Stimulated activated CD4-positive, alpha-beta T cell treated with anti-CD3 and anti-CD28 coated beads, Interleukin-2, amount 100 ng/mL, for 24 hours (primary cell): ENCODE results near the gene LTBP1.

Experiments used
- DNase-seq, 2 donors: peaks; one replicate each; pipeline ENCODE4 v3.0.0-alpha.2; 2020

LTBP1 gene

DNA sequence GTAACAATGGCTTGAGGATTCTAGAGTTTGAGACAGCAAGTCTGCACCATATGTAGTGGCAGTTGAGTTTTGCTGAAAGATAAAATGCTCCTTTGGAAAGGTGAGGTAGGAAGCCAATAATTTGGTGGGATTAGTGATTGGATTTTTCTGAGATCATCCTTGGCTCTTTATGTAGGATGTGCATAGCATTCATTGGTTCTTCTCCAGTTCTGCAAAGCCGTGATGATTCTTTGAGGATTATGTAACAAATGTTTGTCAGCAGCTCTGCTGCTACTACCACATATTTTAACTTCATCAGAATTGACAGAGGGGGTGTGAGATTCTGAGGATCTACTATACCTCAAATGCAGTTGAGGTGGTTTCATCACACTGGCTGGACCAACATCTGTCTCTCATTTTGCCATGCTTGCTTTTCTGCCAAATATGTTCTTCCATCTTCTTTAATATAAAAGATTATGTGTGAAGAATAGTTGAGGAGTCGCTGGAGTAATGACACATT is 340.8 kb downstream of the LTBP1 start:
- DNase-seq, result no peak

DNA sequence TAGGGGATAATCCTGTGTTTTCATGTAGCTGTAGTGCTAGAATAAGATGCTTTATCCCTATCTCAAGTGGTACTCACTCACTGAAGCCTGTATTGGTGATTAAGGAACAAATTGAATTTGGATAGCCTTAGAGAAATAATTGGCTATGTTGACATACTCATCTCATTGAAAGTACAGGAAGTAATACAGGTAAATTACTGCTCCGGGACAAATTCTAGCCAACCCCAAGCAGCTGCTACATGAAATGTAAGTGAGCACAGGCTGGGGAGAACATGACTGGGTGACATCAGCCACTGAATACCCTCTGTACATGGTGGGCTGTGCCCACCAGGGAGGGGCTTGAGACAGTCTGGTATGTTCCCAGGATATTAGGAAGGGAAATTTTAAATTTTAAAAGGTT is 341.3 kb downstream of the LTBP1 start:
- no peak for DNase-seq

DNA sequence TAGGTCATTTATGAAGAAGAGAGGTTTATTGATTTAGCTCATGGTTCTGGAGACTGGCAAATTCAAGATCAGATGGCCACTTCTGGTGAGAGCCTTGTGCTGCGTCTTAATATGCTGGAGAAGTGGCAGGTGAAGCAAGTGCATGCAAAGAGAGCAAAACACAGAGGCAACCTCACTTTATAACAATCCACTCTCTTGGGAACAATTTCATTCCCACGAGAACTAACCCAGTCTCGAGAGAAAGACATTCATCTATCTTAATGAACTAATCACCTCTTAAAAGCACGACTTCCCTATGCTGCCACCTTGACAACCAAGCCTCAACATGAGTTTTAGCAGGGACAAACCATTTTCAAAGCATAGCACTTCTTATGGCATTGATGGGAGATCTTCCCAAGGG is 343.2 kb downstream of the LTBP1 start:
- no peak for DNase-seq

DNA sequence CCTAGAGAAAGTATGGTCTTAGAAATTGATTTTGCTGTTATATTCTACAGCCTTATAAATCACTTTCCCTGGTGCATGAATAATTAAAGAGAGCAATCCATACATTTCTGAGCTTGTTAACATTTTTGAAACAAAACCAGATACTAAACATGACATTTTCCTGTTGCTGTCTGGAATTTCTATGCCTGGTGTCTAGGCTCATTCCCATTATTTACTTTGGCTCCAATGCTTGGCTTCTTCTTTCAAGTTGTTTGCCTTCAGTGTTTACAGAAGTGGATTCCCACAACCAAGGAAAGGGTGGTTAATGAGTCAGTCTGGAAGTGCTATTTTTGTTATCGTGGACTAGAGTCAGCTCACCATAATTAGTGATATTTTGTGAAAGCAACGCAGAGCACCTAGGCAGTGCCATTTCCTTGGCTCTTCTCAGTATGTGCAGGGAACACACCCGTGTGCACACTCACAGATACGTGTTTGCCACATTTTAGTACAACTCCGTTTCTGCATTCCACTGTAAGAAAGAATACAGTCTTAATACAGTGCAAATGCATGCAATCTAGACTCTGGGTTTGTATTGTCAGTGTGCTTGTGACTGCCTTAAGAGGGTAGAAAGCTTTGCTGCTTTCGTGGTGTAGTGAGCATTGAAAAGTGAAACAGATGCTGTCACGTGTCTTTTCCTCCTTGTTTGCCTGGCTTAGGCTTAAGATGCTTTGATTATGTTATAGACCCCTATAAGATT is 344.7 kb downstream of the LTBP1 start:
- no peak for DNase-seq

DNA sequence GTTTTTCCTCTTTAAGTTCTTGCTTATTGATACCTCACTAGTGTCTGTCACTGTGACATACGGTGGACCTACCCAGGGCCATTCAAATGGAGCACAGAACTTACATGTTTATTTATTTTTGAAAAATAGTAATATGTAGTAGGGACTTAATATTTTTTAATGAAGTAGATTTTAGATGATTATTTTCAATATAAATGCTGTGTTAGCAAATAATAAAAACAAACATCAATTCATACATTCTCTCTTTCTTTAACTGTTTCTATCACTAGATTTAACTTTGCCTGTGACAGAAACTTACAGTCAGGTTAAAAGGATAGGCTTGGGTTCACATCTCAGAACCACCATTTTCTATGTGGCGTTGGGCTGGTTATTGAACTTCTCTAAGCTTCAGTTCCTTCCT is 345.3 kb downstream of the LTBP1 start:
- DNase-seq, result no peak

DNA sequence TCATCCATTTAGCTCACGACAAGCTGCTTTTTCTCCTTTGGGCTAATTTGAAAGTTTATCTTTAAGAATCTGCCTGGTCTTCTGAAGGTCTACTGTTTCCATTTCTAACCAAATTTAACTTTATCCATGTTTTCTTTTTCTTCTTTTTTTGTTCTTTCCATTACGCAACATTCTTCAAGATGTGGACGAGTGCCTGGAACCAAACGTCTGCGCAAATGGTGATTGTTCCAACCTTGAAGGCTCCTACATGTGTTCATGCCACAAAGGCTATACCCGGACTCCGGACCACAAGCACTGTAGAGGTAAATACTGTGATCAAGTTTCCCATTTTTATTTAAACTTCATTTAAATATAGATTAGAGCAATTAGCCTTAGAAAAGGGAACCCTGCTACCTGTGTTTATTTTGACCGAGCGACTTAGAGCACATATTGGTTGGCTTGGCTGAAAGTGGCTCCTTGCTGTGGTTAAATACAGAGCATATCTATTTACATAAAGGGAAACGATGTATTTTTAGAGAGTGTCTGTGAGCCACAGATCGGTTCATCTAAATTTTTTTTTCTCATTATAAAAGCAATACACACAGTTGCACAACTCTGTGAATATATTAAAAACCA is 346.3 kb downstream of the LTBP1 start:
- DNase-seq, result no peak

DNA sequence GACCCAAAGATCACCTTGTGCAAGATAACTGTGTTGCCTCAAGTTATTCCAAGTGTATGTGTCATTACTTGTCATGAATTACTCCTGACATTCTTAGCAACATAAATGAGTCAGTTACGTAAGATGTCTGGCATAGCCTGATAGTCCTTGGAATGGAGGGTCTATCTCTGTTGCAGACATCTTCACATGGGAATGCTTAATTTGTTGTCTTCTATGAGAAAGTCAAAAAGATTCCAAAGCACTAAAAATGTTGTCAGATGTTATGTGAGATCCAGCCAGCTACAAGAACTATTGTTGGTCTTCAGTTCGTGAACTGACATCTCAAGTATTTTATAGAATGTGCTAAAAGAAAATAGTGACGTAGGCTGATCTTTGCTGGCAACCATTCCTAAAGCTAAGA is 351.5 kb downstream of the LTBP1 start:
- DNase-seq, result no peak

DNA sequence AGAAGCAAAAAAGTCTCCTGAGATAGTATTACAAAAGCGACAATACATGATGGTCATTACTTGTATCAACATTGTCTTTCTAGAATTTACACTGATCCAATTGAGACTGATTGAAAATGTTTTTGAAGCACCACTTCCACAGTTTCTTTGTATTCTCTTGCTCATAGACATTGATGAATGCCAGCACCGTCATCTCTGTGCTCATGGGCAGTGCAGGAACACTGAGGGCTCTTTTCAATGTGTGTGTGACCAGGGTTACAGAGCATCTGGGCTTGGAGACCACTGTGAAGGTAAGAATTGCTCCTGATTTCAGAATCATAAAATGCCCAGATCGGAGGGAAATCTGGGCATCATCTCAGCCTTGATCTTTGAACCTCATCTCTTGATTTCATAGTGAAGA is 354.6 kb downstream of the LTBP1 start:
- DNase-seq, result no peak

DNA sequence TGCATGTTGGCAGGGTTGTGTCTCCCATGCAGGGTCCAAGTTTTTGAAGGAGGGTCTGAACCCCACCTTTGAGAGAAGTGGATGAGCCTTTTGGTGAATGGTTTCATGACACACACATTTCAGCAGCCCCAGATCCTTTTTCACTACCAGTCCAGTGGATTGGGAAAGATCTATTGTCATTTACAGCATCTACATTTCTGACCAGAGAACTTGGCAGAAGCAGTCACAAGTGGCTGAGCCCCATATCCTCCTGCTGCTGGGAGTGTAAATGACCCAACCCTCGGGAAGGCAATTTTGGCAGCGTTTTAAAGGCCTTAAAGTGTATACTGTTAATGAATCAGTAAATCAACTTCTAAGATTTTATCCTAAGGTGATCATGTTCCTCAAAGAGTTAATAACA is 355.6 kb downstream of the LTBP1 start:
- no peak for DNase-seq

DNA sequence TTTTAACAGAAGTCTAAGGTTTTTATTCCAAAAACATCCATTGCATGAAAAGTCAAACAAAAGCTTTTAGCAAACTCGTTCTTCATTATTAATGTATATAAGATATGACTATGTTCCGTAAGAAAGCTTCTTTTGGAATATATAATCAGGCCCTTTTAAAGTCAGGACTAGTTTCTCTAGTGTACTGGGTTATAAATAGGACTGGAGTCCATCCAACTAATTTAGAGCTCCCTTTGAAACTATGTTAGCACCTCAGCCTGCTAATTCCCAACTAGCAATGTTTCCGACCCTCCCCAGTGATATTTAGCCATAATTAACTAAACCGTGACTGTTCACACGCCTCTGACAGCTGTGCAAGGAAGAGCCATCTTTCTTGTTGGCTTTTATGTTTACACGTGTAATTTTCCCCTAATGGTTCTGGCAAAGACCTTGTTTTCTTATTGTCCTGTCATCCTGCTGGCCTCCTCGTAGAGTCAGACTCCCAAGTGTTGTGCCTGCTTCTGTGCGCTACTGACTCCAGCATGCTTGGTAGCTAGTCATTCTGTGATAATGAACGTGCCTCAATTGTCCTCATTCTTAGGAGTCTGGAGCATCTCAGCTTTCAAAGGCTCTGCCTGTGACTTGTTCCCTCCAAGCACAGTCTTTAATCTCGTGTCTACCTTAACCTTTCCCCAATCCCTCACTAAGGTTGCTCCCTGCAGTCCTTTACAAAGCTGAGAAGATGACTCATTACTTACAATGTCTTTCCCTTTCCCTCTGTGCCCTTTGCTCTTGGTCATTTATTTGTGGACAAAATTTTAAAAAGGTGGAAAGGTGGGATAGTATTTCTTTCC is 357.5 kb downstream of the LTBP1 start:
- no peak for DNase-seq

DNA sequence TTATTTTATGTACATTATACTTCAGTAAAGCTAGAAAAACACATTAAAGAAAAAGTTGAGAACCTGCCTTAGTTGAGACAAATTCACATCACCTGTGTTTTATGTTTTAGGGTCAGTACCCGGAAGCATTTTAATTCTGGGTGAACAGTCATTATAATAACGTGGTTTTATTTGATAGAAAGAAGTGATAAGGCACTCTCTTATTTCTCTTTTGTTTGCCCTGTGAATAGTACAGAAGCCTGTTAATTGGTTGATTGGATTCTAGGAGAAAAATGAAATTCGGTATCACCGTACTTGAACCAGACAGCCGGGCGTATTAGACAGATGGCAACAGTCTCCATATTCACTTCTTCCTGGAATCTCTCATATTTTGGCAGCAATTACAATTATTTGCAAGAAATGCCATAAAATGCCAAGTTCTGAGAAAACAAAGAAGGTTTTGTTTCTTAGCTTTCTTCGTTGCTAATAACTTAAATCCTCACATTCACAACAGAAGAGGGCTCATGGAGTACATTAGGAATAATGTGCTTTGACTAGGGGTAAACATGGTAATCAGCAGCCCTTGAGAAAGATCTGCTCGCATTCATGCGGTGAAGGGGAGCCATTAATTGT is 361.0 kb downstream of the LTBP1 start:
- no peak for DNase-seq

DNA sequence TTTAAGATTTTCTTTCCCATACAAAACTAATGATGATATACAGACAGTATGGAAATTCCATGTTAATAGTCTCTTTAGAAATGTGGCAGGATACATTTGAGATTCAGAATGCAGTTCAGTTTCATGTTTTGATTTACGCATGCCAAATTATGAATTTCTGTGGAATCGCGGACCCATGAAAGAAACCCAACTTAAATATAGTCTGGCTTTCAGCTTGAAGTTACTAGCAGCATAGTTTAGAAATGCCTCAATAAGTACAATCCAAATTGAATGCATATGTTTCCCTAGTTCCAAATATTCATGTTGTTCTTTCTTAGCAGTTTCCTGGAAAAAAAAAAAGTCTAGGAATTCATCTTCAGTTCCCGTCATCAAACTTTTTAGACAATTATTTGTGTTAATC is 365.6 kb downstream of the LTBP1 start:
- DNase-seq, result no peak

DNA sequence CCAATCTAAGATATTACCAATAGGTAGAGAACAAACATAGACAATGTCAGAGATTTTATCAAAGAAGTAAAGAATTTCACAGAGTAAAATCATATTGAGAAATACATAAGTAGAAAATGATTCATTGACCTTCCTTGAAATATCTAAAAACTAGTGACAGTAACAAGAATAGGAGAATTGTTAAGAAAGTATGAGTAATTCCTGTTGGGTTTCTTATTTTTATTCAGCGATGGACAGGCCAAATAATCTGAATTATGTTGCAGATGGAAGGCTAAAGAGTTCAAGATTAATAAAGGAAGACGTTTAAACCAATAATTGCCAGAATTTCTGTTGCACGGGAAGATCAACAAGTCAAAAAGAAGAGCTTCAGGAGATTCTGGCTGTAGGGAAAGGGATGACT is 366.3 kb downstream of the LTBP1 start:
- no peak for DNase-seq

DNA sequence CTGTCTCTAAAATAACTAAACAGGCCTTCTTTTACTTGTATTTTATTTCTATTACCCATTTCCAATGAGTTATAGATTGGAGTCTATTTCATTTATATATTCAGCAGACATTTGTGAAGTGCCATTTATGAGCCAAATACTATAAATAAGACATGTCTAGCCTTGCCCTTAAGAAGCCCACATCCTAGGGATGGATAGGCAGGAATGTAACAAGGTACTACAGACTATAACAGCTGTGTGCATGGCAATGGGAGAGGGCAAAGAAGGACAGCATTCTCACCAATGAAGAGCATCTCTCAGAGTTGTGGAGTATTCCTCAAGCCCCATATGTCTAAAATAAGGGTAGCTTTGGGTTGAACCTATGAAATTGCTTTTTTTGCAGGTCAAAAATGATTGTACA is 367.8 kb downstream of the LTBP1 start:
- no peak for DNase-seq

DNA sequence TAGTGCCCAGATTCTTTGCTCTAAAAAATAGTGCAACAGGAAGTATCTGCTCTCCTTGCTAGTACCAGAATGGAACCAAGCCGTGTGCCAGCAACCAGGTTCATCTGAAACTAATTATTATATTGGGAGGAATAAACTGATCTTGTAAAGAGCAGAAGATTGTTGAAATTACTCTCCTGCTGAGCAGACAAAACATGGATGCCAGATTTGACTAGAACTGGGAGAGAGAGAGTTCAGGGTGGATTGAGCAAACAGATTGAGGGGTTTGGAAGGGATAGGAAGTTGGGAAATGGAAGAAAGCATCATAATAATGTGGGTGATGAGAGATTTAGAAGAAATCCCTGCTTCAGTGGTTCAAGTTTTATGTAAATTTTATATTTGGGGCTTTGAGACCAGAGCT is 369.6 kb downstream of the LTBP1 start:
- no peak for DNase-seq

DNA sequence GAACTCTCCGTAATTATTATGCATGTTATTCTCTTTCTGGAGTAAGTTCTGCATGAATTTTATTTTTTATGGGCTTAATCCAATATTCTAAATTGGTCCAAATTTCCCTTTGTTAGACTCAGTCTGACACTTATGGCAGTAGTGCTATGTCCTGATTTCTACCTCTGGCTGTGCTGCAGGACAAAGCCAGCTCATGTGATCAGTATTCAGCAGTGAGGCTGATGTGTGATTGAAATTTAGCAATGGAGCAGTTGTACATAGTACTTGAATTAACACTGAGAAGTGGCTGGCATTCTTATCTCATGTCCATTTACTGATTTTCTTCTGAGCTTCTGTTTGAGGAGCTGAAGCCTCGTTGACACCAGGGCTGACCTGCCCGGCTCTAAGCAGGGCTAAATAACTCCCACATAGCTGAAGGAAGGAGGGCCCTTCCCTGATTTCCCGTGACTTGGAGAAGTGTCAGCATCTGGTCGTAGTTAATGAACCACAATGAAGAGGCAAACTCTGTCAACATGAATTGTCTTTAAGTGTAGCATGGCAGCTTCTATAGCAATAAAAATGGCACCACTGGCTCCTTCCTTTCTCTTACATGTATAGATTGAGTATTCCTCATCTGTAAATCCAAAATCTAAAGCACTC is 370.7 kb downstream of the LTBP1 start:
- no peak for DNase-seq

DNA sequence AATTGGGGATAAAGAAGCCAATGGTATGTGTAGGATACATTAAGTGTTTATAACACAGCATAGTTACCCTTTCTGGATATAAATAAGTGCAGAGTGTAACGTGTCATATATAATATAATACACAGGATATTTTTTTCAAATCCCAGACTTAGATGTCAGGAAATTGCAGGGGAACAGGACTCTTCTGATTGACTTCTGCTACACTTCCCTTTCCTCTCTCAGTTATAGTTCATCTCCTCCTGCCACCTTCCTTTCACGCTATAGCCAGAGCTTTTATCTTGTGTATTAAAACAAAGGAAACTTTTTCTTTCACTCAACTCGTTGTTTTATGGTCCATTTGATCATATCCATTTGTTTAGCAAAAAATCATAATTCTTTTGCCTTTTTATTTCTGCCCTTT is 371.7 kb downstream of the LTBP1 start:
- no peak for DNase-seq

DNA sequence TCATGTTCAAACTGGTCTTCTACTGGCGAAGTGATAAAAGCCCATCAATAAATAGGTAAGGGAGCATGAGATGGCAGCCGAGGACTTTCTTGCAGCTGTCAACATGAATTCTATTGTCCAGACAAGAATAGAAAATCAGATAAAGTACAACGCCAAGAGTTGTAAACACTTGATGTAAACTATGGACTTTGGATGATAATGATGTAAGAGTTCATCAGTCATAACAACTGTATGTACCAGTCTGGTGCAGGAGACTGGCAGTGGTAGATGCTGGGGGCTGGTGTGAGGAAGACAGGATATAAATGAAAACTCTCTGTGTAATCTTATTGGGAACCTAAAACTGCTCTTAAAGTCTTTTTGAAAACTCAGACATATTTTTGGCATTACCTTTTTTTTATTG is 373.8 kb downstream of the LTBP1 start:
- DNase-seq, result no peak

DNA sequence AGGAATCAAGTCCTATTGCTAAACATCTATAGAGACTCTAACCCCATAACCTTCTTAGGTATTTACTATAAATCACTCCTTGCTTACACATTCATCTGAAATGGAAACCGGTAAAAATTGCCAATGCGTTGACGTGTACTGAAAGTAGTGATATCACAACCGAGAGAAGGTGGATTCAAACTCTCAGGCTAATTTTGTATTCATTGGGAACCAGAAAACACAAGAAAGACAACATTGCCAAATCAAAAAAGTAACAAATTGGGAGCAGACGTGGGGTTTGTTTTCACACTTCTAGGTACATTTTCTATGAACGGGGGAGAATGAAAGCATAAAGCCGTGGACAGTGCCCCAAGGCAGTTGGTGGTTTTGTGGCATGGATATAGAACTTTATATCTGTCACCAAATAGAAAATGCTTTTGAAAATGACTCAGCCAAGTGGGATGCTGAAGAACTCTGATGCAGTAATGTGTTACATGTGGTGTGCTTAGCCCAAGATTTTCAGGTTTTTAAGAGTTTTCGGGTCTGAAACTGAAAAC is 374.6 kb downstream of the LTBP1 start:
- peak; percentile 20 to 30 for DNase-seq

DNA sequence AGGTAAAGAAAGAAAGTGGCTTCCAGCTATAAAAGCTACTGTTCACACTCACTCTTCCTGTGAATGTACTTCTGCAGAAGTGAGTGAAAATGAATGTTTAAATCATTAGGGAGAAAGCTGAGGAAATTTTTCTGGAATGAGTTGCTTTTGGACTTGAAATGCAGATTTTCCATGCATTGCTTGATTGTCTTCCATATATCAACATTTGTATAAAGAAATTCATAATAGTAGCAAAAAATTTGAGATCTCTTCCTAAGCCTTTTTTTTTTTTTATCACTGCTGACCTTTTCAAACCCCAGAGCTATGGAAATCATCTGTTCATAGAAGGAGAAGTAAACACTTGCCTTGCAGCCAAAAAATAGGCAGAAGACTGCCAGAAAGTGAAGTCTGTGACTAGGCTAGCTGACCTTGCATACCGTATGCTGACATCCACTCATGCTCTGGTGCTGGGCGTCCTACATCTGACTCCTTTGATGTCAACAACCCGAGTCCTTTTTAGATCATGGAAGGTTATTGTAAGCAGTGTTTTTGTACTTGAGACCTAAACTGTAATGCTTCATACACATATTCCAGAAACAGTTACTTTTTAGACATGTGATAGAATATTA is 375.2 kb downstream of the LTBP1 start:
- DNase-seq, result no peak

DNA sequence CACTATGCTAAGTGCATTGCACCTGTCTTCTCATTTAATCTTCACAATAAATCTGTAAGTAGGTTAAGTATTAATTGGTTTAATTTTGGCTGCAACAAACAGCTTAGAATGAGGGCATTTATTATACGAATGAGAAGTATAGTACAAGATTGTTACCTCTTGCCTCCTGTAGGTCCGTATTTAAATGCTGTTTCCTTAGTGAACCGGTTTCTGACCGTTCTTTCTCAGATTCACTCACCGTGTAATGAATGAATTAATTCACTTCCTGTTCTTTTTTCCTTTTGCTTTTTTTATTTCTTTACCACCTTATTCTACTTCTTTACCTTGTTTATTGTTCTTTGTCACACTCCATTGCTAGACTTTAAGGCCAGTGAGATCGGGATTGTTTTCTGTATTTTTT is 375.9 kb downstream of the LTBP1 start:
- no peak for DNase-seq

DNA sequence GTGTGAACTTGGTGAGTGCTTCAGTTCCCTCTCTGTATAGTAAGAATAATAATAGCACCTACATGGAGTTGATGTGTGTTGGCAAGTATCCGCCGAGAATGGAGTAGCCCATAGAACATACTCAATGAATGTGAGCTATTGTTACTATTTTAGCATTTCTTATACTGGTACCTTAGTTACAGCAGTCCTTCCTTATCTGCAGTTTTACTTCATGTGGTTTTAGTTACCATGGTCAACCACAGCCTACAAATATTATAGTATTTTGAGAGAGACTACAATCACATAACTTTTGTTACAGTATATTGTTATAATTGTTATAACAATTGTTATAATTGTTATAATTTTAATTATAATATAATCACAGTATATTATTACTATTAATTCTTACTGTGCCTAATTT is 377.2 kb downstream of the LTBP1 start:
- DNase-seq, result no peak
